ENCODE measurements around the gene IL9R.
"Not testable (repeated sequence)": the region's sequence is repeated elsewhere in the genome, so short reads cannot be mapped to it uniquely, and the experiment has no call there.

The IL9R gene

DNA sequence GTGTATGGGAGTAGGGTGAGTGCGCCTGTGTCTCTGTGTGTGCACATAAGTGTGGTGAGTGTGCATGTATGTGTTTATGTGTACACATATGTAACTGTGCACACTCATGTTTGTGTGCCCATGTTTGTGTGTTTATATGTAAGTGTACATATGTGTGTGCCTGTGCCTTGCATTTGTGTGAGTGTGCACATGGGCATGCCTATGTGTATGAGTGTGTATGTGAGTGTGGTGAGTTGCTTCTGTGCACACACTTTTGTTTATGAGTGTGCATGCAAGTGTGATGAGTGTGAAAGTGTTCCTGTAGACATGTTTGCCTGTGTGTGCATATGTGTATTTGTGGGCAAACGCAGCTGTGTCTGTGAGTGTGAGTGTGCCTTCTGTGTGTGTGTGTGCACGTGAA lies 7.2 kb downstream of the IL9R start:
- TF ChIP-seq EZH2phosphoT487 (conservative IDR thresholded peaks at IDR 0.05; ENCODE audit: low read length) = no peak
- TF ChIP-seq, protein P1, sequence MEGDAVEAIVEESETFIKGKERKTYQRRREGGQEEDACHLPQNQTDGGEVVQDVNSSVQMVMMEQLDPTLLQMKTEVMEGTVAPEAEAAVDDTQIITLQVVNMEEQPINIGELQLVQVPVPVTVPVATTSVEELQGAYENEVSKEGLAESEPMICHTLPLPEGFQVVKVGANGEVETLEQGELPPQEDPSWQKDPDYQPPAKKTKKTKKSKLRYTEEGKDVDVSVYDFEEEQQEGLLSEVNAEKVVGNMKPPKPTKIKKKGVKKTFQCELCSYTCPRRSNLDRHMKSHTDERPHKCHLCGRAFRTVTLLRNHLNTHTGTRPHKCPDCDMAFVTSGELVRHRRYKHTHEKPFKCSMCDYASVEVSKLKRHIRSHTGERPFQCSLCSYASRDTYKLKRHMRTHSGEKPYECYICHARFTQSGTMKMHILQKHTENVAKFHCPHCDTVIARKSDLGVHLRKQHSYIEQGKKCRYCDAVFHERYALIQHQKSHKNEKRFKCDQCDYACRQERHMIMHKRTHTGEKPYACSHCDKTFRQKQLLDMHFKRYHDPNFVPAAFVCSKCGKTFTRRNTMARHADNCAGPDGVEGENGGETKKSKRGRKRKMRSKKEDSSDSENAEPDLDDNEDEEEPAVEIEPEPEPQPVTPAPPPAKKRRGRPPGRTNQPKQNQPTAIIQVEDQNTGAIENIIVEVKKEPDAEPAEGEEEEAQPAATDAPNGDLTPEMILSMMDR (IDR thresholded peaks at IDR 0.05; ENCODE audit: insufficient read depth, low read length, poor library complexity, severe bottlenecking) = no peak
- Histone ChIP-seq H3K4me3 (ENCODE audit: insufficient read depth, low read length, poor library complexity, severe bottlenecking) (no peak overlapping the region), H3K27me3 (ENCODE audit: low read length) (no peaks in the 10 kb centered on the region), H3K9me3 (ENCODE audit: insufficient read depth, low read length) (no peaks in the 10 kb centered on the region), H3K36me3 (ENCODE audit: low read length) (no peaks in the 10 kb centered on the region), H2AFZ (ENCODE audit: low read depth, low read length, severe bottlenecking) (no peak overlapping the region), H3K9me2 (replicated peaks; ENCODE audit: insufficient read depth, low read length) (no peaks in the 10 kb centered on the region), H3F3A (ENCODE audit: insufficient read depth) (no peaks in the 10 kb centered on the region), H3K9ac (ENCODE audit: low read length) (no peak overlapping the region), H3K4me2 (ENCODE audit: low read depth, low read length, poor library complexity, severe bottlenecking) (no peak overlapping the region), H3K27ac (ENCODE audit: low read depth, low read length) (no peak overlapping the region), H3K79me2 (ENCODE audit: insufficient read depth, low read length) (no peaks in the 10 kb centered on the region), H4K20me1 (ENCODE audit: low read depth, low read length) (no peaks in the 10 kb centered on the region)

- H3K27ac ChIP-seq (ENCODE audit: low read depth, low read length) = no peak overlapping the region
- H3K4me2 ChIP-seq (ENCODE audit: low read depth, low read length, poor library complexity, severe bottlenecking) = no peak overlapping the region
- H3K9ac ChIP-seq (ENCODE audit: low read length) = no peak overlapping the region
- no peaks in the 10 kb centered on the region for H4K20me1 ChIP-seq (ENCODE audit: low read depth, low read length)
- H3K79me2 ChIP-seq (ENCODE audit: insufficient read depth, low read length) = no peaks in the 10 kb centered on the region
- no peak for TF ChIP-seq EZH2phosphoT487 (conservative IDR thresholded peaks at IDR 0.05; ENCODE audit: low read length)
- no peaks in the 10 kb centered on the region for H3F3A ChIP-seq (ENCODE audit: insufficient read depth)
- H2AFZ ChIP-seq (ENCODE audit: low read depth, low read length, severe bottlenecking) = no peak overlapping the region
- H3K9me2 ChIP-seq (replicated peaks; ENCODE audit: insufficient read depth, low read length) = no peaks in the 10 kb centered on the region
- no peak overlapping the region for H3K4me3 ChIP-seq (ENCODE audit: insufficient read depth, low read length, poor library complexity, severe bottlenecking)
- H3K9me3 ChIP-seq (ENCODE audit: insufficient read depth, low read length) = no peaks in the 10 kb centered on the region
- H3K27me3 ChIP-seq (ENCODE audit: low read length) = no peaks in the 10 kb centered on the region
- no peaks in the 10 kb centered on the region for H3K36me3 ChIP-seq (ENCODE audit: low read length)
Observed at GRCh38 chrX:156005144-156005543, 7.6 kb downstream of the IL9R start.

DNA sequence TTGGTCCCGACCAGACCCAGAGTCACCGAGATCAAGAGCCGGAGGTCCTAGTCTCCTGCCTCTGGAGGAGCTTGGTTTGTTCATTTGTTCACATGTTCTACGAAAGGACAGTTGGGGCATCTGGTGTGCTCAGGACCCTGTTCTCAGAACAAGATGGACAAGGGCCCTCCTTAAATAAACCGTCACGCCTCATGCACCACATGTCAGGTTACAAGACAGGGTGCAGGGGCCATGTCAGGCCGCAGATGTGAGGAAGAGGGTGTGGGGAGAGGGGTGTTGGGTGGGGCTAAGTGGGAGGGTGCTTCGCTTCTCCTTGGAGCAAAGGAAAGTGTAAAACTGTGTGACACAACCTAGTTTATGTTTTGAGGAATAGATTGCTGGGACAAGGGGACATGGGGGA lies 9.0 kb downstream of the IL9R start:
- H2AFZ ChIP-seq (ENCODE audit: low read depth, low read length, severe bottlenecking); H3K9ac ChIP-seq (ENCODE audit: low read length); H3K36me3 ChIP-seq (ENCODE audit: low read length); H3K27me3 ChIP-seq (ENCODE audit: low read length); H3F3A ChIP-seq (ENCODE audit: insufficient read depth); H3K79me2 ChIP-seq (ENCODE audit: insufficient read depth, low read length); H3K9me3 ChIP-seq (ENCODE audit: insufficient read depth, low read length); H4K20me1 ChIP-seq (ENCODE audit: low read depth, low read length); H3K4me3 ChIP-seq (ENCODE audit: insufficient read depth, low read length, poor library complexity, severe bottlenecking); H3K4me2 ChIP-seq (ENCODE audit: low read depth, low read length, poor library complexity, severe bottlenecking); H3K27ac ChIP-seq (ENCODE audit: low read depth, low read length); H3K9me2 ChIP-seq (replicated peaks; ENCODE audit: insufficient read depth, low read length): not testable (repeated sequence)

DNA sequence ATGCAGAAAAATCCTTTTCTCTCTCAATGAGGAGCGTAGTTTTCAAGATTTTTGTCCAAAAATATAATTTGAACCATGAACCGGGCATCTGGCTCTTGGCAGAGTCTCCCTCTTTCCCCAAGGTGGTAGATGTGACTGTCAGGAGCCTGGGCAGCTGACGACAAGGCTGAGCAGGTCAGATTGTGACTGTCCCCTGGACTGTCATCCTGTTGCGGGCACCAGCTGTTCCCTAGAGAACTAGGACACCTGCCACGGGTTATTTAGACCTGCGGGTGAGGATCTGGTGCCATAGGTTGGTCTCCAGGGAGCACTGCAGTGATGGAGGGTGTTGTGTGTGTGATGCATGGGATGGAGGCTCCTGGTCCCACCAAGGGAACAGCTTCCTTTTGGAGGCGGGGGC lies 10.9 kb downstream of the IL9R start:
- H3K4me3 ChIP-seq (ENCODE audit: insufficient read depth, low read length, poor library complexity, severe bottlenecking); H3K36me3 ChIP-seq (ENCODE audit: low read length); H3K79me2 ChIP-seq (ENCODE audit: insufficient read depth, low read length); H4K20me1 ChIP-seq (ENCODE audit: low read depth, low read length); H3K27me3 ChIP-seq (ENCODE audit: low read length); H3F3A ChIP-seq (ENCODE audit: insufficient read depth); H3K4me2 ChIP-seq (ENCODE audit: low read depth, low read length, poor library complexity, severe bottlenecking); H3K9ac ChIP-seq (ENCODE audit: low read length); H2AFZ ChIP-seq (ENCODE audit: low read depth, low read length, severe bottlenecking); H3K9me3 ChIP-seq (ENCODE audit: insufficient read depth, low read length); H3K9me2 ChIP-seq (replicated peaks; ENCODE audit: insufficient read depth, low read length); H3K27ac ChIP-seq (ENCODE audit: low read depth, low read length): not testable (repeated sequence)

GRCh38 chrX:156008915-156009314 lies 11.4 kb downstream of the IL9R start:
- Histone ChIP-seq H3K9me3 (ENCODE audit: insufficient read depth, low read length) (no peaks in the 10 kb centered on the region), H4K20me1 (ENCODE audit: low read depth, low read length) (no peaks in the 10 kb centered on the region), H3K79me2 (ENCODE audit: insufficient read depth, low read length) (no peaks in the 10 kb centered on the region), H2AFZ (ENCODE audit: low read depth, low read length, severe bottlenecking) (no peak overlapping the region), H3K4me3 (ENCODE audit: insufficient read depth, low read length, poor library complexity, severe bottlenecking) (no peak overlapping the region), H3F3A (ENCODE audit: insufficient read depth) (no peaks in the 10 kb centered on the region), H3K9ac (ENCODE audit: low read length) (no peak overlapping the region), H3K4me2 (ENCODE audit: low read depth, low read length, poor library complexity, severe bottlenecking) (no peak overlapping the region), H3K9me2 (replicated peaks; ENCODE audit: insufficient read depth, low read length) (no peaks in the 10 kb centered on the region), H3K36me3 (ENCODE audit: low read length) (no peaks in the 10 kb centered on the region), H3K27ac (ENCODE audit: low read depth, low read length) (no peak overlapping the region), H3K27me3 (ENCODE audit: low read length) (no peaks in the 10 kb centered on the region)
- TF ChIP-seq, protein P1 (IDR thresholded peaks at IDR 0.05; ENCODE audit: insufficient read depth, low read length, poor library complexity, severe bottlenecking) = no peak
- TF ChIP-seq EZH2phosphoT487 (conservative IDR thresholded peaks at IDR 0.05; ENCODE audit: low read length) = no peak

- H4K20me1 ChIP-seq (ENCODE audit: low read depth, low read length); H3K4me2 ChIP-seq (ENCODE audit: low read depth, low read length, poor library complexity, severe bottlenecking): not testable (repeated sequence)
Observed at GRCh38 chrX:156009691-156010090, 12.2 kb downstream of the IL9R start.

More at GRCh38 chrX:156009691-156010090, 12.2 kb downstream of the IL9R start:
- not testable (repeated sequence) for H3K27ac ChIP-seq (ENCODE audit: low read depth, low read length); H2AFZ ChIP-seq (ENCODE audit: low read depth, low read length, severe bottlenecking); H3F3A ChIP-seq (ENCODE audit: insufficient read depth); H3K4me3 ChIP-seq (ENCODE audit: insufficient read depth, low read length, poor library complexity, severe bottlenecking); H3K9ac ChIP-seq (ENCODE audit: low read length); H3K79me2 ChIP-seq (ENCODE audit: insufficient read depth, low read length); H3K9me2 ChIP-seq (replicated peaks; ENCODE audit: insufficient read depth, low read length); H3K27me3 ChIP-seq (ENCODE audit: low read length); H3K9me3 ChIP-seq (ENCODE audit: insufficient read depth, low read length); H3K36me3 ChIP-seq (ENCODE audit: low read length)
